Measurements from ENCODE around the gene PARD3B. TPM values are rescaled to one million over a fixed set of nuclear protein-coding genes. Genes with fewer than 3 reads are reported as not detected.

The PARD3B gene
- total RNA-seq, 2 experiments from 2014 or later: 0.49 to 1.1 TPM

GRCh38 chr2:204967199-204967960, 422.1 kb downstream of the PARD3B start:
- Mint-ChIP-seq H3K9me3 (peaks cover 4% of the 10 kb centered on the region), H3K27me3 (no peaks in the 10 kb centered on the region), H3K27ac (peak overlapping the region; percentile 65), H3K36me3 (peaks cover 3% of the 10 kb centered on the region), H3K4me1 (peaks cover 38% of the 10 kb centered on the region), H3K4me3 (peak overlapping the region; percentile 7)
- DNase-seq: peak; percentile 17

GRCh38 chr2:204971206-204971907, 426.1 kb downstream of the PARD3B start:
- Mint-ChIP-seq H3K4me1 (peaks cover 43% of the 10 kb centered on the region), H3K9me3 (peaks cover 4% of the 10 kb centered on the region), H3K4me3 (peak overlapping the region; percentile 18), H3K27ac (peak overlapping the region; percentile 81), H3K36me3 (peaks cover 5% of the 10 kb centered on the region), H3K27me3 (no peaks in the 10 kb centered on the region)
- DNase-seq: no peak

DNA sequence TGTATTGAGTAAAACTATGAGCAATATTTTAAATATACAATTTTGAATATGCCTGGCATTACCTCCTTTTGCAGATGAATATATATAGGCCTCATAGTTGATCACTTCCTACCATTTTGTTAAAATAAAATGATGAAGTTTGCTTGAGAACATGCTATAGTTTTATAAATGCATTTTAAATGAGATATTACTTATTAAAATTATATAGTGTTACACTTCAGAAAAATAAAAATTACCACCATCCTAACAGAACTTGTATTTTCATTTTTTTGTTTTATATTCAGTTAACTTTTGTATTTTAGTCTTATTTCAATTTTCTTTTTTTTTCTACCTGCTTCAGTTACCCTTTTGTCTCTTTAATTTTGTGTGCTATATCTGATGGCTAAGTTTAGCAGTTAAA, 426.9 kb downstream of the PARD3B start:
- Mint-ChIP-seq H3K36me3 (peaks cover 5% of the 10 kb centered on the region), H3K4me3 (no peak overlapping the region)

GRCh38 chr2:204972606-204973336, 427.5 kb downstream of the PARD3B start:
- Mint-ChIP-seq H3K4me3 (peak overlapping the region; percentile 14), H3K9me3 (peaks cover 5% of the 10 kb centered on the region), H3K27ac (no peak overlapping the region), H3K4me1 (peaks cover 29% of the 10 kb centered on the region), H3K36me3 (peaks cover 5% of the 10 kb centered on the region), H3K27me3 (no peaks in the 10 kb centered on the region)
- no peak for DNase-seq

More for the DNA sequence above, 426.9 kb downstream of the PARD3B start:
- Mint-ChIP-seq H3K9me3 (peaks cover 5% of the 10 kb centered on the region), H3K27ac (no peak overlapping the region), H3K27me3 (no peaks in the 10 kb centered on the region), H3K4me1 (peaks cover 35% of the 10 kb centered on the region)
- no peak for DNase-seq

GRCh38 chr2:204973616-204974015, 428.3 kb downstream of the PARD3B start:
- Mint-ChIP-seq H3K27me3 (no peaks in the 10 kb centered on the region), H3K4me3 (no peak overlapping the region), H3K4me1 (peaks cover 24% of the 10 kb centered on the region), H3K36me3 (peaks cover 2% of the 10 kb centered on the region), H3K27ac (no peak overlapping the region), H3K9me3 (peaks cover 2% of the 10 kb centered on the region)
- no peak for DNase-seq

DNA sequence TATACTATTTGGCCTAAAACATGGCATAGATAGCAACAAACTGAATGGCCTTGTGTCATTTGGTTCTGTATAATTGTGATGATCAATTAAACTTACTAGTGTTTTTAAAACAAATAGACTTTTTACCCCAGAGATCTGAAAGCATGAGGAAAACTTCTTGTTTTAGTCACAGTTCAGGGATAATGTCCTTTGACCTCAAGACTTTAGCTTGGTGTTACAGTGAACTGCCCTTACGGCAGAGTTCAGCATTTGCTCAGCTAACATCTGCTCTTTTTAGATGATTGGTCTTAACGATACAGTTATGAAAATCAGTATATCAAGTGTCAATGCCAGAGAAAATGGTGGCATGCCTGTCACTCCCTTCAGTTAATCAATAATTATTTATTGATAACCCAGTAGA, 429.2 kb downstream of the PARD3B start:
- Mint-ChIP-seq H3K27ac (no peak overlapping the region), H3K4me1 (peaks cover 21% of the 10 kb centered on the region), H3K4me3 (no peak overlapping the region), H3K9me3 (peaks cover 6% of the 10 kb centered on the region), H3K27me3 (no peaks in the 10 kb centered on the region), H3K36me3 (peaks cover 2% of the 10 kb centered on the region)
- DNase-seq: no peak

DNA sequence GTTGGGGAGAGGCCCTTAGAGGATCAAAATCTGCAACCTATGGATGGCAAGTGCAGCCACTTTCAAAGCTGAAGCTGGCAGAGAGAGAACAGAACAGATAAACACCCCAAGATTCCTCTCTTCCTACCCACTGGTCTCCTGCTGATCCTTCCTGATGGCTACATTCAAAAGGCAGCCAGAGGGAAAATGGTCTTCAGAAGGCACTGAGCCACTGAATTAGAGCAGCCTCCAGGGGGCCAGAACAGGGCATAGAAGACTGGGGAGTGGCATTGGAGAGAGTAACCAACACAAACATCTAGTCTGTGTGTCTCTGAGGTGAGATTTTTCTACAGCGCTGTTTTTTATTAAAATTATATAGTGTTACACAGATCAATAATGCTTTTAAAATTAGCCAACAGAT, 432.6 kb downstream of the PARD3B start:
- no peak for DNase-seq
- H3K27me3 Mint-ChIP-seq: no peaks in the 10 kb centered on the region
- peaks cover 10% of the 10 kb centered on the region for H3K4me1 Mint-ChIP-seq
- H3K27ac Mint-ChIP-seq: no peak overlapping the region
- H3K36me3 Mint-ChIP-seq: peaks cover 1% of the 10 kb centered on the region
- H3K9me3 Mint-ChIP-seq: peaks cover 9% of the 10 kb centered on the region
- no peak overlapping the region for H3K4me3 Mint-ChIP-seq

DNA sequence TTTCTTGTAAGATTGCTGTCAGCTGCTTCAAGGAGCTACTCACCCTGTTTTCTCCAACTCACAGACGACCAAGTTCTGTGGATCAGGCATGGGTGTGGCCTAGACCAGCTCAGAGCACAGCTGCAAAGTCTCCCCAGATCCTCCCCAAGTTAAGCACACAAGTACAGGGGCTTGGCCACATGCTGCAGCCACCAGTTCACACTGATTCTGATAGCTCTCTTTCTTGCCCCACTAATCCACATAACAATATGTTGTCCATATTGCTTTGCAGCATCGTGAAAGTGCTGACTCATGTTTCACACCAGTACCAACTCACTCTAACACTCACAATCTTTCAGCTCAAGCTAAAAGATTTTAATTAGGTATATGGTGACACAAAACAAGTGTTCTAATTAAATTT, 437.0 kb downstream of the PARD3B start:
- no peak overlapping the region for H3K4me3 Mint-ChIP-seq
- H3K27ac Mint-ChIP-seq: peak overlapping the region; percentile 45
- H3K27me3 Mint-ChIP-seq: no peaks in the 10 kb centered on the region
- peaks cover 8% of the 10 kb centered on the region for H3K9me3 Mint-ChIP-seq
- H3K4me1 Mint-ChIP-seq: peaks cover 9% of the 10 kb centered on the region
- DNase-seq: no peak
- H3K36me3 Mint-ChIP-seq: no peaks in the 10 kb centered on the region

DNA sequence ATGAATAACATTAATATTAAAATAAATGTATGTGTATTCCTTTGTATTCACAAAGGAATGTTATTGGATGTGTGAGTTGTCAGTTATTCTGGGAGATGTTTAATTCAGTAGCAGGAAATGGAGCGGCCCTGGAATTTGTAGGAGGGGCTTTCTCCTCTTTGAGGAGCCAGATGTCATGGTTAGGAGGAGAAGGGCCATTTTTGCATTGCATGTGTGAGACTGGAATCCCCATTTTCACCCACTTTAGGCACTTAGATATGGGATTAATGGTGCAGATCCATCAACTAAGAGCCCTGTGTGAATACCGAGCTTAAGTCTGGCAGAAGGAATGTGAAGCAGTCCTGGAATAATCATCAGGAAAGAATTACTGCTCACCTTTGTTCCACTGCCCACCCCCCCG, 439.2 kb downstream of the PARD3B start:
- Mint-ChIP-seq H3K9me3 (peaks cover 3% of the 10 kb centered on the region), H3K27ac (no peak overlapping the region), H3K36me3 (peaks cover 2% of the 10 kb centered on the region), H3K4me1 (peaks cover 14% of the 10 kb centered on the region), H3K4me3 (no peak overlapping the region), H3K27me3 (no peaks in the 10 kb centered on the region)
- DNase-seq: no peak

GRCh38 chr2:204986641-204987040, 441.4 kb downstream of the PARD3B start:
- no peak for DNase-seq
- H3K4me3 Mint-ChIP-seq: no peak overlapping the region
- peaks cover 2% of the 10 kb centered on the region for H3K36me3 Mint-ChIP-seq
- no peak overlapping the region for H3K27ac Mint-ChIP-seq
- no peaks in the 10 kb centered on the region for H3K27me3 Mint-ChIP-seq
- peaks cover 14% of the 10 kb centered on the region for H3K4me1 Mint-ChIP-seq
- no peaks in the 10 kb centered on the region for H3K9me3 Mint-ChIP-seq

DNA sequence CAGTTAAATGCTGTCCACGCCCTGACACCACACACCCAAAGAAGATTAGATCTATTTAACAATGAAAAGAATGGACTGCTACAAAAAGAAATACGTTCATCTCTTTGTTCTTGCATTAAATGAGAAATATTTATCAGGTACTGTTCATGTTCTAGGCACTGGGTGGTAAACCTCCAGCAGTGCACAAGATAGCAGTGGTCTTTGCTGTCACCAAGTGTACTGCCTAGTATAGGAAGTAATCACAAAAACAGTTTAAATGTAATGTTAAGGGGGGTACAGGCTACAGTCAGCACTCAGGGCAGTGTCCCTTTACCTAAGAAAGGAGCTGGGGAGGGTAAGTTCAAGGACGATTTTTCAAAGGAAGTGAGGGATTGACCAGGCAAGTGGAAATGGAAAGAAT, 443.6 kb downstream of the PARD3B start:
- Mint-ChIP-seq H3K9me3 (no peaks in the 10 kb centered on the region), H3K27ac (no peak overlapping the region), H3K4me1 (peaks cover 5% of the 10 kb centered on the region), H3K27me3 (no peaks in the 10 kb centered on the region), H3K4me3 (no peak overlapping the region), H3K36me3 (peaks cover 2% of the 10 kb centered on the region)
- no peak for DNase-seq

DNA sequence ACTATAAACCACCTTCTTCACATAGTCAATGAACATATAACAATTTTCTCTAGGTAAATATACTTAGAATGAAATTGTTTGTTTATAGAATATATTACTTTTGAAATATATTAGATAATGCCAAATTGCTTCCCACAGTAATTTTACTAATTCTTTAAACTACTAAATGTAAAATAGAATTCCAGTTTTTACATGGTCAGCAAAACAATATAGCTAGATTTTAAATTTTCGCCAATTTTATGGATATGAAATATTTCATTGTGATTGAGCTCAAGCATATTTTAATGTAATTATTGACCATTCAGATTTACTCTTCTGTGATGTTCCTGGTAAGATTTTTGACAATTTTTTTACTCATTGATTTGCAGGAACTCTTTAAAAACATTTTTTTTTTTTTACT, 444.6 kb downstream of the PARD3B start:
- peaks cover 2% of the 10 kb centered on the region for H3K36me3 Mint-ChIP-seq
- no peaks in the 10 kb centered on the region for H3K27me3 Mint-ChIP-seq
- no peak for DNase-seq
- no peak overlapping the region for H3K4me3 Mint-ChIP-seq
- H3K4me1 Mint-ChIP-seq: peaks cover 5% of the 10 kb centered on the region
- no peaks in the 10 kb centered on the region for H3K9me3 Mint-ChIP-seq
- no peak overlapping the region for H3K27ac Mint-ChIP-seq

GRCh38 chr2:205001300-205001966, 456.2 kb downstream of the PARD3B start:
- no peak for DNase-seq
- Mint-ChIP-seq H3K27me3 (no peaks in the 10 kb centered on the region), H3K4me1 (peaks cover 12% of the 10 kb centered on the region), H3K4me3 (no peak overlapping the region), H3K27ac (no peak overlapping the region), H3K36me3 (no peaks in the 10 kb centered on the region), H3K9me3 (peaks cover 3% of the 10 kb centered on the region)

DNA sequence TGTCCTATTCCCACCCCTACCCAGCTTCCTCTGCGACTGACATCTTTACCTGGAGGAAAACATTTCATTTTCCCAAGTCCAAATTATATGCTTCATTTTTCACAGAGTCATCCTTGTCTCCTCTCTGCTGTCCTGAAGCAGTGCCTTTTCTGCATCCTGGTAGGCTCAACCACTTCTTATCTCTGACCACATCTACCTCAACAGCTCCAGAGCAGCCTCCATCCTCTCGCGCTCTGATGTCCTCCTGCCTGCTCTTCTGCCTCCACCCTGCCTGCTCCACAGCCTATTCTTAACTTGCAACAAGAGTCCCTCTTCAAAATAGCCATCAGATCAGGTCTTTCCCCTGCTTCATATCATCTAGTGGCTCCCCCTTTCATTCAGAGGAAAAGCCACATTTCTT, 457.1 kb downstream of the PARD3B start:
- no peak overlapping the region for H3K27ac Mint-ChIP-seq
- H3K9me3 Mint-ChIP-seq: peaks cover 4% of the 10 kb centered on the region
- DNase-seq: no peak
- H3K4me3 Mint-ChIP-seq: no peak overlapping the region
- peaks cover 12% of the 10 kb centered on the region for H3K4me1 Mint-ChIP-seq
- H3K27me3 Mint-ChIP-seq: no peaks in the 10 kb centered on the region
- H3K36me3 Mint-ChIP-seq: peaks cover 1% of the 10 kb centered on the region

DNA sequence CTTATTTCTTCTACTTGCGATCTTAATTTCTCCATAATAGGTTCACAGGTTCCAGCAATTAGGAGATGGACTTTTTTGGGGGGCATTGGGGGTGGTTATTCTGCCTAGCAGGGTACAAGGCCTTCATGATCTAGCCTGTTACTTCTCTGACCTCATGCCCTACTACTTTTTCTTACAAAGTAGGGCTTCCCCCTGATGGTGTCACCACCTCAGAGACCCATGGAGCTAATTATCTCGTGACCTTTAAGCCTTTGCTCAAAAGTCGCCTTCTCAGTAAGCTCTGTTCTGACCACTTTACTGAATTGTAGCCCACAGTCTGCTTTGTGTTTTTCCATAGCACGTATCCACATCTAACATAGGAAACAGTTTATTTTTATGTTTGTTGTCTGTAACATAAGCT, 458.0 kb downstream of the PARD3B start:
- Mint-ChIP-seq H3K27ac (no peak overlapping the region), H3K9me3 (peaks cover 6% of the 10 kb centered on the region), H3K36me3 (peaks cover 1% of the 10 kb centered on the region), H3K4me3 (no peak overlapping the region), H3K27me3 (no peaks in the 10 kb centered on the region), H3K4me1 (peaks cover 12% of the 10 kb centered on the region)
- no peak for DNase-seq

Data from activated naive CD8-positive, alpha-beta T cell treated with anti-CD3 and anti-CD28 coated beads for 36 hours (primary cell).